Measurements from ENCODE around the gene WNT3. TPM values are rescaled to one million over a fixed set of nuclear protein-coding genes. Genes with fewer than 3 reads are reported as not detected.
"Not testable (repeated sequence)": the region's sequence is repeated elsewhere in the genome, so short reads cannot be mapped to it uniquely, and the experiment has no call there.

Gene WNT3
- total and polyA plus RNA-seq, 8 donors: 0.24 to 0.72 (median 0.38) TPM

DNA sequence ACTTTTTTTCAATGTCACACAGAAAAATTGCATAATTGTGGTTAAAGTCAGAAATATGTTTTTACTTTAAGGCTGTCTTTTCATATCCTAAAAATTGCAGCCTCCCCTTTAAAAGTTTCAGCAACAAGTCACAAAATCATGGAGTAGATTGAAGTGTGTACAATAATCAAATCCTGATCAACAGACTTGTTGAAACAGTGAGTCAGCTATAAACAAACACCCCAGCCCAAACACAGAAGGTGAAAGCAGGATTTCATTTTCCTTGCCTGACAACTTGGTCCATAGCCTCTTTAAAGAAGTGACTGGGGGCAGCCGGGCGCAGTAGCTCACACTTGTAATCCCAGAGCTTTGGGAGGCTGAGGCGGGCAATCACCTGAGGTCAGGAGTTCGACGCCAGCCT lies 59.9 kb downstream of the WNT3 start:
- TF ChIP-seq, protein P1, sequence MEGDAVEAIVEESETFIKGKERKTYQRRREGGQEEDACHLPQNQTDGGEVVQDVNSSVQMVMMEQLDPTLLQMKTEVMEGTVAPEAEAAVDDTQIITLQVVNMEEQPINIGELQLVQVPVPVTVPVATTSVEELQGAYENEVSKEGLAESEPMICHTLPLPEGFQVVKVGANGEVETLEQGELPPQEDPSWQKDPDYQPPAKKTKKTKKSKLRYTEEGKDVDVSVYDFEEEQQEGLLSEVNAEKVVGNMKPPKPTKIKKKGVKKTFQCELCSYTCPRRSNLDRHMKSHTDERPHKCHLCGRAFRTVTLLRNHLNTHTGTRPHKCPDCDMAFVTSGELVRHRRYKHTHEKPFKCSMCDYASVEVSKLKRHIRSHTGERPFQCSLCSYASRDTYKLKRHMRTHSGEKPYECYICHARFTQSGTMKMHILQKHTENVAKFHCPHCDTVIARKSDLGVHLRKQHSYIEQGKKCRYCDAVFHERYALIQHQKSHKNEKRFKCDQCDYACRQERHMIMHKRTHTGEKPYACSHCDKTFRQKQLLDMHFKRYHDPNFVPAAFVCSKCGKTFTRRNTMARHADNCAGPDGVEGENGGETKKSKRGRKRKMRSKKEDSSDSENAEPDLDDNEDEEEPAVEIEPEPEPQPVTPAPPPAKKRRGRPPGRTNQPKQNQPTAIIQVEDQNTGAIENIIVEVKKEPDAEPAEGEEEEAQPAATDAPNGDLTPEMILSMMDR (IDR thresholded peaks at IDR 0.05): no peak
- Histone ChIP-seq H3K27me3 (no peaks in the 10 kb centered on the region), H3K27ac (no peak overlapping the region), H3K4me1 (peaks cover 0 to 5% (median 0%) of the 10 kb centered on the region in 3 donors), H3K9me3 (no peaks in the 10 kb centered on the region), H3K4me3 (no peak overlapping the region), H3K36me3 (peaks cover 0 to 6% (median 0%) of the 10 kb centered on the region in 3 donors)
- DNase-seq: peak in 1 of 6 donors; percentile 41
- 71 to 76% methylated on average over 5 of the region's 5 CpGs for WGBS, 2 donors
- intact Hi-C loops (cut with DNase I): no loop called here
- no peak for FAIRE-seq
- peak; percentile 64 to 92 (median 82) for ATAC-seq

DNA sequence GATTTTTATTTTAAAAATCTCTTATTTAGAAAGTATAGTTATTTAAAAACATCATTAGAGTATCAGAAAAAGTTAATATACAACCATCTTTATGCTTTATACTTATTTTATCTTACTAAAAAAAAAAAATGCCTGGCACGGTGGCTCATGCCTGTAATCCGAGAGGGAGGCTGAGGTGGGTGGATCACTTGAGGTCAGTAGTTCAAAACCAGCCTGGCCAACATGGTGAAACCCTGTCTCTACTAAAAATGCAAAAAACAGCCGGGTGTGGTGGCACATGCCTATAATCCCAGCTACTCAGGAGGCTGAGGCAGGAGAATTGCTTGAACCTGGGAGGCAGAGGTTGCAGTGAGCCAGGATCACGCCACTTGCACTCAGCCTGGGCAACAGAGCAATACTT lies 60.9 kb downstream of the WNT3 start:
- 54 to 60% methylated on average over 4 of the region's 4 CpGs for WGBS, 2 donors
- H3K36me3 ChIP-seq; H3K27me3 ChIP-seq; FAIRE-seq; H3K9me3 ChIP-seq; H3K4me3 ChIP-seq; ATAC-seq; H3K4me1 ChIP-seq; H3K27ac ChIP-seq; intact Hi-C loops (cut with DNase I); DNase-seq: not testable (repeated sequence)

DNA sequence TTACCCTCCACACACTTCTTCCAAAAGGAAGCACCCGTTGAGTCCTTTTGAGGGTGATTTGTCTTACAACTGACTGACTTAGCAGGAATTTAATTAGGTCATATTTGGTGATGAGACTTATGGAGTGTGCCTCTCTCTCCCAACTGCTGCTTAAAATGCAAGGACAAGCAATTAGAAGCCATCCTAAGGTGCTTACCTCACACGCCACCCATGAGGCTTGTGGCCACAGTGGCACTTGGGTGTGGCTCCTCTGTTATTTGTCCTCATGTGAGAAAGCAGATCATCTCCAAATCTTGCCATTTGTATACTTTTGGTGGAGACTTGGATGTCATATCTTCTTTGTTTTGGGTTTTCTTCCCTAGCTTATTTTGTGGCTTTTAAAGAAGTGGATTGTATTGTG lies 61.6 kb downstream of the WNT3 start:
- H3K27ac ChIP-seq: no peak overlapping the region
- H3K36me3 ChIP-seq: peaks cover 0 to 7% (median 0%) of the 10 kb centered on the region in 3 donors
- no peak for ATAC-seq
- no peaks in the 10 kb centered on the region for H3K27me3 ChIP-seq
- 81 to 88% methylated on average over 2 of the region's 2 CpGs for WGBS, 2 donors
- H3K4me3 ChIP-seq: no peak overlapping the region
- no peaks in the 10 kb centered on the region for H3K9me3 ChIP-seq
- intact Hi-C loops (cut with DNase I): no loop called here
- no peak for FAIRE-seq
- DNase-seq: no peak
- H3K4me1 ChIP-seq: peaks cover 0 to 5% (median 0%) of the 10 kb centered on the region in 3 donors
- TF ChIP-seq, protein P1 (IDR thresholded peaks at IDR 0.05): no peak

DNA sequence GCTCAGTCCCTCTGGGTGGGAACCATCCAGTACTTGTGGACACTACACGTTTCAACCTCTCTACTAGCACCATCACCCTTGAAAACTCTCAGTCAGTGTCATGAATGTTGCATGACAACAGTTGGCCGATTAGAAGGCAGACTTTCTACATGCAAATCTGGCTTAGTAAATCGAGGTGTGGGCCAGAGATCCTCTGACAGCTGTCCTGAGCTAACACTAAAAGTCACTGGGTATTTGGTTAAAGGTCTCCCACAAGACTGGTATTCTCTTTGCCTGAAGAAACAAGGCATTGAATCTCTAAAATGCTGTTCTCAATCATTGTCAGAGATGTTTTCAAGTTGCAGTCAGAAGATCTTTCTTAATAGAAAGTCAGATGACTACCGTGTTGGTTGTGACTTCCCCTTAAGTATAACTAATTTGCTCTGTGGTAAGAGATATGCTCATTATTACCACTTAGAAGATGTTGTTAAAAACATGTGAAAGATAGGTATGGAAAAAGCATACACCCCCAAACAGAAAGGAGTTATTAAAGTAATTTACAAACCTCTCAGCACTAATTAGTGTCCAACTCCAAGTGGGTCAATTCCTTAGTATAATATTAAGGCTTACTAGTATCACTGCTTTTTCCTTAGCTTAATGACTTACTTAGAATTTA lies 62.3 kb downstream of the WNT3 start:
- TF ChIP-seq, protein P1 (IDR thresholded peaks at IDR 0.05): no peak
- H3K9me3 ChIP-seq: no peaks in the 10 kb centered on the region
- intact Hi-C loops (cut with DNase I): no loop called here
- H3K27ac ChIP-seq: no peak overlapping the region
- H3K27me3 ChIP-seq: no peaks in the 10 kb centered on the region
- DNase-seq: no peak
- no peak for FAIRE-seq
- H3K36me3 ChIP-seq: peaks cover 0 to 13% (median 0%) of the 10 kb centered on the region in 3 donors
- whole genome bisulfite sequencing, 2 donors: 65 to 68% methylated on average over 4 of the region's 4 CpGs
- ATAC-seq: no peak
- no peak overlapping the region for H3K4me3 ChIP-seq
- H3K4me1 ChIP-seq: peaks cover 0 to 5% (median 0%) of the 10 kb centered on the region in 3 donors

DNA sequence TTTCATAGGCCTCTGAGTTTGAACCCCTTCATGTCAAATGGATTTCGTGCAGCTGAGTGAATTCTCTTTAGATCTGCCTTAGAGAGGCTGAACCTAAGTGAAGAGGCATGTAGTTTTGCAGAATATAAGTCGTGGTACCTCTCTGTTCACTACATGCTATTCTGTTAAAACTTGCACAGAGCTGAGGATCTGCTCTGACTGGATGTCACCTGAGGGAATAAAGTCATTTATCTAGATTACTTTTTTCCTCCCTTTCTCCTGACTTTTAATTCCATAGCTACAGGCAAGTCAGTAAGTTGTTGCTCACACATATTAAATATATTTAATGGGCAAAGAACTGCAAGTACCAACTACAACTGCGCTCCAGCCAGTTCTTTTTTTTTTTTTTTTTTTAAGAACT lies 64.7 kb downstream of the WNT3 start:
- TF ChIP-seq, protein P1 (IDR thresholded peaks at IDR 0.05): no peak
- Histone ChIP-seq H3K4me3 (no peak overlapping the region), H3K36me3 (peaks cover 0 to 13% (median 0%) of the 10 kb centered on the region in 3 donors), H3K9me3 (no peaks in the 10 kb centered on the region), H3K4me1 (peaks cover 0 to 5% (median 0%) of the 10 kb centered on the region in 3 donors), H3K27ac (no peak overlapping the region), H3K27me3 (no peaks in the 10 kb centered on the region)
- FAIRE-seq: no peak
- WGBS, 2 donors: 90% methylated on average over 3 of the region's 3 CpGs
- DNase-seq: no peak
- intact Hi-C loops (cut with DNase I): no loop called here
- ATAC-seq: no peak
